ENCODE results near the gene CDC42EP3. TPM values are rescaled to one million over a fixed set of nuclear protein-coding genes. Genes with fewer than 3 reads are reported as not detected.
A peak's percentile ranks its signal among the peaks of the same experiment; 100 is the strongest.

Gene CDC42EP3
- total RNA-seq, 1 donor from 2014 or later: 9.8 TPM

GRCh38 chr2:37637190-37637860 is 34.1 kb downstream of the CDC42EP3 start:
- H3K9me3 Mint-ChIP-seq: no peaks in the 10 kb centered on the region
- H3K27me3 Mint-ChIP-seq (ENCODE audit: low read depth): peaks cover 3% of the 10 kb centered on the region
- intact Hi-C loops (cut with micrococcal nuclease): loop anchor here (5.0 kb wide), 1 partner anchor 235 kb away; no protein-coding TSS in a partner anchor
- H3K36me3 Mint-ChIP-seq (ENCODE audit: low read depth): peaks cover 12% of the 10 kb centered on the region
- no peak overlapping the region for H3K27ac Mint-ChIP-seq
- H3K4me1 Mint-ChIP-seq (ENCODE audit: low read depth): peaks cover 40% of the 10 kb centered on the region
- no peak overlapping the region for H3K4me3 Mint-ChIP-seq (ENCODE audit: low read depth)
- DNase-seq (ENCODE audit: low spot score): no peak

GRCh38 chr2:37636381-37637066 is 34.9 kb downstream of the CDC42EP3 start:
- H3K27ac Mint-ChIP-seq: peak overlapping the region; percentile 74
- no peak overlapping the region for H3K4me3 Mint-ChIP-seq (ENCODE audit: low read depth)
- H3K36me3 Mint-ChIP-seq (ENCODE audit: low read depth): peaks cover 4% of the 10 kb centered on the region
- no peaks in the 10 kb centered on the region for H3K9me3 Mint-ChIP-seq
- intact Hi-C loops (cut with micrococcal nuclease): loop anchor here (5.0 kb wide), 1 partner anchor 236 kb away; no protein-coding TSS in a partner anchor
- H3K4me1 Mint-ChIP-seq (ENCODE audit: low read depth): peaks cover 40% of the 10 kb centered on the region
- H3K27me3 Mint-ChIP-seq (ENCODE audit: low read depth): peaks cover 4% of the 10 kb centered on the region
- no peak for DNase-seq (ENCODE audit: low spot score)

GRCh38 chr2:37635504-37636380 is 35.7 kb downstream of the CDC42EP3 start:
- H3K4me1 Mint-ChIP-seq (ENCODE audit: low read depth): peaks cover 44% of the 10 kb centered on the region
- H3K27ac Mint-ChIP-seq: peak overlapping the region; percentile 74
- no peaks in the 10 kb centered on the region for H3K9me3 Mint-ChIP-seq
- DNase-seq (ENCODE audit: low spot score): peak; percentile 61
- intact Hi-C loops (cut with micrococcal nuclease): loop anchor here (1.0 to 5.0 kb wide), 7 partner anchors 11 to 237 kb away; no protein-coding TSS in a partner anchor
- H3K4me3 Mint-ChIP-seq (ENCODE audit: low read depth): no peak overlapping the region
- peaks cover 4% of the 10 kb centered on the region for H3K27me3 Mint-ChIP-seq (ENCODE audit: low read depth)
- H3K36me3 Mint-ChIP-seq (ENCODE audit: low read depth): no peaks in the 10 kb centered on the region

- intact Hi-C loops (cut with micrococcal nuclease): loop anchor here (1.0 to 5.0 kb wide), 7 partner anchors 11 to 237 kb away; no protein-coding TSS in a partner anchor
- Mint-ChIP-seq H3K4me3 (ENCODE audit: low read depth) (no peak overlapping the region), H3K36me3 (ENCODE audit: low read depth) (no peaks in the 10 kb centered on the region), H3K4me1 (ENCODE audit: low read depth) (peaks cover 48% of the 10 kb centered on the region), H3K9me3 (no peaks in the 10 kb centered on the region), H3K27ac (peak overlapping the region; percentile 74), H3K27me3 (ENCODE audit: low read depth) (peaks cover 4% of the 10 kb centered on the region)
- DNase-seq (ENCODE audit: low spot score): no peak
These were observed 36.4 kb downstream of the CDC42EP3 start for GRCh38 chr2:37634914-37635503.

- peaks cover 48% of the 10 kb centered on the region for H3K4me1 Mint-ChIP-seq (ENCODE audit: low read depth)
These were observed 37.6 kb downstream of the CDC42EP3 start for GRCh38 chr2:37633845-37634244.

GRCh38 chr2:37633234-37633633 is 38.2 kb downstream of the CDC42EP3 start:
- intact Hi-C loops (cut with micrococcal nuclease): no loop called here
- DNase-seq (ENCODE audit: low spot score): no peak
- no peak overlapping the region for H3K27ac Mint-ChIP-seq
- no peaks in the 10 kb centered on the region for H3K9me3 Mint-ChIP-seq
- H3K36me3 Mint-ChIP-seq (ENCODE audit: low read depth): no peaks in the 10 kb centered on the region
- H3K4me3 Mint-ChIP-seq (ENCODE audit: low read depth): no peak overlapping the region
- peaks cover 4% of the 10 kb centered on the region for H3K27me3 Mint-ChIP-seq (ENCODE audit: low read depth)
- H3K4me1 Mint-ChIP-seq (ENCODE audit: low read depth): peaks cover 48% of the 10 kb centered on the region

More at GRCh38 chr2:37633845-37634244, 37.6 kb downstream of the CDC42EP3 start:
- peaks cover 4% of the 10 kb centered on the region for H3K27me3 Mint-ChIP-seq (ENCODE audit: low read depth)
- no peaks in the 10 kb centered on the region for H3K9me3 Mint-ChIP-seq
- no peak overlapping the region for H3K4me3 Mint-ChIP-seq (ENCODE audit: low read depth)
- H3K27ac Mint-ChIP-seq: no peak overlapping the region
- no peak for DNase-seq (ENCODE audit: low spot score)
- H3K36me3 Mint-ChIP-seq (ENCODE audit: low read depth): no peaks in the 10 kb centered on the region
- intact Hi-C loops (cut with micrococcal nuclease): loop anchor here (2.0 kb wide), 1 partner anchor 63 kb away; no protein-coding TSS in a partner anchor

GRCh38 chr2:37632310-37632709 is 39.1 kb downstream of the CDC42EP3 start:
- Mint-ChIP-seq H3K4me1 (ENCODE audit: low read depth) (peaks cover 43% of the 10 kb centered on the region), H3K4me3 (ENCODE audit: low read depth) (no peak overlapping the region), H3K36me3 (ENCODE audit: low read depth) (no peaks in the 10 kb centered on the region), H3K27ac (no peak overlapping the region), H3K27me3 (ENCODE audit: low read depth) (peaks cover 4% of the 10 kb centered on the region), H3K9me3 (no peaks in the 10 kb centered on the region)
- no peak for DNase-seq (ENCODE audit: low spot score)
- intact Hi-C loops (cut with micrococcal nuclease): no loop called here

- no peak for DNase-seq (ENCODE audit: low spot score)
- no peak overlapping the region for H3K4me3 Mint-ChIP-seq (ENCODE audit: low read depth)
- H3K27ac Mint-ChIP-seq: no peak overlapping the region
- intact Hi-C loops (cut with micrococcal nuclease): no loop called here
- H3K36me3 Mint-ChIP-seq (ENCODE audit: low read depth): no peaks in the 10 kb centered on the region
- H3K9me3 Mint-ChIP-seq: no peaks in the 10 kb centered on the region
- H3K4me1 Mint-ChIP-seq (ENCODE audit: low read depth): peaks cover 45% of the 10 kb centered on the region
- peaks cover 4% of the 10 kb centered on the region for H3K27me3 Mint-ChIP-seq (ENCODE audit: low read depth)
These were observed 39.7 kb downstream of the CDC42EP3 start for GRCh38 chr2:37631698-37632097.

- Mint-ChIP-seq H3K4me1 (ENCODE audit: low read depth) (peaks cover 45% of the 10 kb centered on the region), H3K9me3 (no peaks in the 10 kb centered on the region), H3K36me3 (ENCODE audit: low read depth) (no peaks in the 10 kb centered on the region), H3K4me3 (ENCODE audit: low read depth) (no peak overlapping the region), H3K27me3 (ENCODE audit: low read depth) (peaks cover 4% of the 10 kb centered on the region), H3K27ac (no peak overlapping the region)
- no peak for DNase-seq (ENCODE audit: low spot score)
- intact Hi-C loops (cut with micrococcal nuclease): no loop called here
These were observed 40.1 kb downstream of the CDC42EP3 start for GRCh38 chr2:37631292-37631691.

- H3K36me3 Mint-ChIP-seq (ENCODE audit: low read depth): no peaks in the 10 kb centered on the region
- no peak overlapping the region for H3K4me3 Mint-ChIP-seq (ENCODE audit: low read depth)
- H3K27ac Mint-ChIP-seq: no peak overlapping the region
- H3K4me1 Mint-ChIP-seq (ENCODE audit: low read depth): peaks cover 46% of the 10 kb centered on the region
- no peak for DNase-seq (ENCODE audit: low spot score)
- H3K27me3 Mint-ChIP-seq (ENCODE audit: low read depth): peaks cover 4% of the 10 kb centered on the region
- H3K9me3 Mint-ChIP-seq: no peaks in the 10 kb centered on the region
- intact Hi-C loops (cut with micrococcal nuclease): no loop called here
These were observed 40.7 kb downstream of the CDC42EP3 start for GRCh38 chr2:37630776-37631175.

GRCh38 chr2:37630301-37630700 is 41.1 kb downstream of the CDC42EP3 start:
- intact Hi-C loops (cut with micrococcal nuclease): no loop called here
- peaks cover 46% of the 10 kb centered on the region for H3K4me1 Mint-ChIP-seq (ENCODE audit: low read depth)

GRCh38 chr2:37629529-37629928 is 41.9 kb downstream of the CDC42EP3 start:
- intact Hi-C loops (cut with micrococcal nuclease): loop anchor here (10.0 kb wide), 1 partner anchor 255 kb away; no protein-coding TSS in a partner anchor
- no peaks in the 10 kb centered on the region for H3K36me3 Mint-ChIP-seq (ENCODE audit: low read depth)
- no peaks in the 10 kb centered on the region for H3K9me3 Mint-ChIP-seq
- no peak overlapping the region for H3K4me3 Mint-ChIP-seq (ENCODE audit: low read depth)
- H3K4me1 Mint-ChIP-seq (ENCODE audit: low read depth): peaks cover 46% of the 10 kb centered on the region
- DNase-seq (ENCODE audit: low spot score): no peak
- H3K27me3 Mint-ChIP-seq (ENCODE audit: low read depth): peaks cover 4% of the 10 kb centered on the region
- no peak overlapping the region for H3K27ac Mint-ChIP-seq

More at GRCh38 chr2:37630301-37630700, 41.1 kb downstream of the CDC42EP3 start:
- Mint-ChIP-seq H3K36me3 (ENCODE audit: low read depth) (no peaks in the 10 kb centered on the region), H3K9me3 (no peaks in the 10 kb centered on the region), H3K27ac (no peak overlapping the region), H3K4me3 (ENCODE audit: low read depth) (no peak overlapping the region), H3K27me3 (ENCODE audit: low read depth) (peaks cover 4% of the 10 kb centered on the region)
- DNase-seq (ENCODE audit: low spot score): no peak
